Adrenal gland (tissue), 5 donors: Measurements from ENCODE around the gene ARPIN.

Experiments used
- POLR2A ChIP-seq, 2 donors: fragments of 450-650 bp; IDR thresholded peaks; one replicate each; pipeline ENCODE4 v1.6.1; 2017; ENCODE audit warnings: antibody characterized with exemption in 2 of 2, mild to moderate bottlenecking in 2 of 2, moderate library complexity in 1 of 2
- TF ChIP-seq, protein P1 (sequence below), 6 experiments: fragments of 450-650 bp in 4 of 6; fragments of 200-600 bp in 2 of 6; sonication (generic) in 1 of 6; IDR thresholded peaks; 1 replicate in 5 of 6; 2 replicates in 1 of 6; pipeline versions ENCODE4 v1.5.1 to v1.8.0; 2016 to 2021; ENCODE audit warnings: antibody characterized with exemption in 6 of 6, mild to moderate bottlenecking in 2 of 6, moderate library complexity in 1 of 6
- donor health status: DM: no; HTN: no; CAD: no.

DNA sequence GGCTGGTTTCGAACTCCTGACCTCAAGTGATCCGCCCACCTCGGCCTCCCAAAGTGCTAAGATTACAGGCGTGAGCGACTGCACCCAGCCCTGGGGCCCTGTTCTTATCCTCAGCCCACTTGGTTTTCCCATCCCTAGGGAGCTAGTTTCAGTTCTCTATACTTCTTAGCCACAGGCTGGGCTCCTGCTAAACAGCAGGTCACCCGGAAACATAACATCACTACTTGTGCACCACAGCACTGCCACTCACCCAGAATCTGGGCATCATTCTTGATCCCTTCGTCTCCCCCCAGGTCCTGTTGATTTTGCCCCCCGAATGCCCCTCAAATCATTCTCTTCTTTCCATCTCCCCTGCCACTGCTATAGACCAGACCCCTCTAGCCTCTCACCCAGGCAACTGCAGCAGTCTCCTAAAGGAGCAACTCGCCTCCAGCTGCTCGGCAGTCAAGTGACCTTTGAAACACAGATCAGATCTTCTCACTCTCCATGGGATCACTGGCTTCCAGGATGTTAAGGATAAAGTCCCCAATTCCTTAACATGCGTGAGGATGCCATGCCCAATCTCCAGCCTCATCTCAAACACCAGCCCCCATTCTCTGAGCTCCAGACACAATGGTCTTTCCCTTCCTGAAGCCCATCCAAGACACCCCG lies 13.3 kb downstream of the ARPIN start:
- no peak for TF ChIP-seq POLR2A (IDR thresholded peaks at IDR 0.05)
- TF ChIP-seq, protein P1, sequence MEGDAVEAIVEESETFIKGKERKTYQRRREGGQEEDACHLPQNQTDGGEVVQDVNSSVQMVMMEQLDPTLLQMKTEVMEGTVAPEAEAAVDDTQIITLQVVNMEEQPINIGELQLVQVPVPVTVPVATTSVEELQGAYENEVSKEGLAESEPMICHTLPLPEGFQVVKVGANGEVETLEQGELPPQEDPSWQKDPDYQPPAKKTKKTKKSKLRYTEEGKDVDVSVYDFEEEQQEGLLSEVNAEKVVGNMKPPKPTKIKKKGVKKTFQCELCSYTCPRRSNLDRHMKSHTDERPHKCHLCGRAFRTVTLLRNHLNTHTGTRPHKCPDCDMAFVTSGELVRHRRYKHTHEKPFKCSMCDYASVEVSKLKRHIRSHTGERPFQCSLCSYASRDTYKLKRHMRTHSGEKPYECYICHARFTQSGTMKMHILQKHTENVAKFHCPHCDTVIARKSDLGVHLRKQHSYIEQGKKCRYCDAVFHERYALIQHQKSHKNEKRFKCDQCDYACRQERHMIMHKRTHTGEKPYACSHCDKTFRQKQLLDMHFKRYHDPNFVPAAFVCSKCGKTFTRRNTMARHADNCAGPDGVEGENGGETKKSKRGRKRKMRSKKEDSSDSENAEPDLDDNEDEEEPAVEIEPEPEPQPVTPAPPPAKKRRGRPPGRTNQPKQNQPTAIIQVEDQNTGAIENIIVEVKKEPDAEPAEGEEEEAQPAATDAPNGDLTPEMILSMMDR (IDR thresholded peaks at IDR 0.05) = no peak
